Left ventricle myocardium superior (tissue), 1 donor: ENCODE results near the gene TMED4. TPM values are rescaled to one million over a fixed set of nuclear protein-coding genes. Genes with fewer than 3 reads are reported as not detected.

Experiments
- ATAC-seq: fragments of 200-7000 bp; cut with Tn5 transposase; one replicate; pipeline ENCODE4 v1.9.1; 2020; ENCODE audit warnings: mild to moderate bottlenecking, moderate library complexity
- DNase-seq: peaks from one replicate; pipeline ENCODE4 v3.0.0-alpha.2; 2020
- intact Hi-C: fragments of 100-400 bp; cut with micrococcal nuclease; formaldehyde crosslinking; loops from one replicate; pipeline ENCODE4 v1.11.0; 2022
- long read RNA-seq: library from polyadenylated mRNA; unstranded; transcript quantifications from one replicate; pipeline ENCODE4 v2.0.0, GENCODE V29; 2021
- total RNA-seq: library from RNA; stranded (reverse); fragmentation: NEBNext Ultra II Directional; extraction: Animal tissue kit (Norgen Biotek cat#: 25700); gene quantifications from one replicate; pipeline ENCODE4 v1.2.1, GENCODE V29; 2021
- donor health status: DM: no; HTN: yes; CAD: no; lungs with severe emphysema.

The TMED4 gene
- total RNA-seq: 56.7 TPM
- long read RNA-seq, transcript TMED4-205 (4 exons, 1,755 nt): minor isoform, 42 of 109 reads
- long read RNA-seq, transcript TMED4-203 (5 exons, 2,322 nt): major isoform, 50 of 109 reads
- long read RNA-seq, partial matches to known transcripts: 5 of 109 reads
- long read RNA-seq, other reads (novel, unspliced or antisense): 10 of 109 reads

- ATAC-seq: peak; percentile 97
- intact Hi-C loops: no loop called here
These were observed at the start of gene TMED4 for GRCh38 chr7:44581879-44582603. Gene TMED4, minus strand, starts transcription at chr7:44582231. Its CDS starts 25 bp downstream, at chr7:44582206.

GRCh38 chr7:44631458-44632115 lies 49.6 kb upstream of the TMED4 start:
- ATAC-seq (no peak), DNase-seq (no peak)
- intact Hi-C loops: no loop called here

More at GRCh38 chr7:44581879-44582603, at the start of gene TMED4:
- peak; percentile 100 for DNase-seq

- intact Hi-C loops: no loop called here
- DNase-seq (no peak), ATAC-seq (no peak)
These were observed 48.9 kb upstream of the TMED4 start for GRCh38 chr7:44630792-44631457.

GRCh38 chr7:44629829-44630522 lies 47.9 kb upstream of the TMED4 start:
- intact Hi-C loops: no loop called here
- DNase-seq (no peak), ATAC-seq (no peak)

GRCh38 chr7:44626620-44627019 lies 44.6 kb upstream of the TMED4 start:
- intact Hi-C loops: no loop called here

GRCh38 chr7:44625526-44626471 lies 43.8 kb upstream of the TMED4 start:
- DNase-seq (no peak), ATAC-seq (no peak)
- intact Hi-C loops: no loop called here

More at GRCh38 chr7:44626620-44627019, 44.6 kb upstream of the TMED4 start:
- DNase-seq: no peak
- no peak for ATAC-seq

GRCh38 chr7:44624318-44624717 lies 42.3 kb upstream of the TMED4 start:
- intact Hi-C loops: no loop called here
- DNase-seq (no peak), ATAC-seq (peak; percentile 9)

GRCh38 chr7:44622342-44623151 lies 40.5 kb upstream of the TMED4 start:
- intact Hi-C loops: no loop called here
- DNase-seq: no peak
- ATAC-seq: peak; percentile 62

- DNase-seq (no peak), ATAC-seq (no peak)
- intact Hi-C loops: no loop called here
These were observed 39.7 kb upstream of the TMED4 start for GRCh38 chr7:44621750-44622103.

GRCh38 chr7:44621034-44621749 lies 39.2 kb upstream of the TMED4 start:
- DNase-seq: no peak
- intact Hi-C loops: no loop called here
- peak; percentile 50 for ATAC-seq

GRCh38 chr7:44618753-44619152 lies 36.7 kb upstream of the TMED4 start:
- DNase-seq: no peak
- intact Hi-C loops: no loop called here
- peak; percentile 5 for ATAC-seq

GRCh38 chr7:44618045-44618444 lies 36.0 kb upstream of the TMED4 start:
- intact Hi-C loops: no loop called here
- no peak for DNase-seq
- no peak for ATAC-seq

- intact Hi-C loops: no loop called here
- ATAC-seq (peak; percentile 48), DNase-seq (no peak)
These were observed 35.3 kb upstream of the TMED4 start for GRCh38 chr7:44617225-44617890.

- ATAC-seq: no peak
- intact Hi-C loops: no loop called here
- no peak for DNase-seq
These were observed 34.5 kb upstream of the TMED4 start for GRCh38 chr7:44616545-44616944.

- ATAC-seq (no peak), DNase-seq (no peak)
- intact Hi-C loops: no loop called here
These were observed 33.8 kb upstream of the TMED4 start for GRCh38 chr7:44615793-44616192.

- DNase-seq: peak; percentile 58
- ATAC-seq: peak; percentile 54
- intact Hi-C loops: no loop called here
These were observed 33.1 kb upstream of the TMED4 start for GRCh38 chr7:44615149-44615611.
